GM12878 (cell line): ENCODE data around the gene NAALAD2.

Experiments used
- BCL11A ChIP-seq: IDR thresholded peaks from 2 replicates; pipeline ENCODE4 v1.6.1; 2011; ENCODE audit warnings: low read depth, low read length
- CHD2 ChIP-seq: IDR thresholded peaks from 2 replicates; pipeline ENCODE4 v1.6.1; 2011; ENCODE audit warnings: low read depth, low read length, improper control_type of control experiment, borderline replicate concordance
- EGR1 ChIP-seq, 2 experiments: IDR thresholded peaks; 1 replicate in 1 of 2; 2 replicates in 1 of 2; pipeline ENCODE4 v1.6.1; 2011 to 2012; ENCODE audit warnings: low read depth in 2 of 2, low read length in 2 of 2, borderline replicate concordance in 1 of 2, mild to moderate bottlenecking in 1 of 2, moderate library complexity in 1 of 2
- LARP7 ChIP-seq: fragments of 450-650 bp; IDR thresholded peaks from 2 replicates; pipeline ENCODE4 v1.6.1; 2017; ENCODE audit warnings: mild to moderate bottlenecking
- NR2C2 ChIP-seq: IDR thresholded peaks from 2 replicates; pipeline ENCODE4 v1.6.1; 2011; ENCODE audit warnings: borderline replicate concordance, low read depth; ENCODE audit not compliant: control insufficient read depth, insufficient read length
- SREBF2 ChIP-seq: IDR thresholded peaks from 2 replicates; pipeline ENCODE4 v1.6.1; 2012; ENCODE audit warnings: mild to moderate bottlenecking, low read length
- ZNF274 ChIP-seq: IDR thresholded peaks from one replicate; pipeline ENCODE4 v1.8.0; 2011; ENCODE audit not compliant: insufficient read length, insufficient read depth
- TF ChIP-seq, protein P1 (sequence below): IDR thresholded peaks from 2 replicates; pipeline ENCODE4 v1.6.1; 2011; ENCODE audit warnings: borderline replicate concordance, low read depth, mild to moderate bottlenecking, moderate library complexity, low read length; ENCODE audit not compliant: insufficient read depth, poor library complexity, severe bottlenecking

DNA sequence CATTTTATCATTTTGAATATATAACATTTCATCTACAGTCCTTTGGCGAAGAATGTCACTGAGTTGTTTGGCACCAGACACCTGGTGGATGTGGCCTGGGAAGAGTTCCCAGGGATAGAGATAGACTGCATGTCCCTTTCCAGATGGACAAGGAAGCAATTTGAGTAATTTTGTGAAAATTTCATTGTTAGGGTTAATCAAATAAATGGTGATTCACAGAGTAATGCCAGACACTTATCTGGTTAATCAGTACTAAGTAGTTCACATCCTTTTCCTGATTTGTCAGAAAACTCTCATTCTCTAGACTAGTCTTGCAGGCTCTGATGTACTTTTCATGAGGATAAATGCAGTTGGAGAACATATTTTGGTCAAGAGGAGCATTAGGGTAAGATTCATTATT, 41.6 kb downstream of the NAALAD2 start:
- TF ChIP-seq ZNF274: no peak
- TF ChIP-seq, protein P1, sequence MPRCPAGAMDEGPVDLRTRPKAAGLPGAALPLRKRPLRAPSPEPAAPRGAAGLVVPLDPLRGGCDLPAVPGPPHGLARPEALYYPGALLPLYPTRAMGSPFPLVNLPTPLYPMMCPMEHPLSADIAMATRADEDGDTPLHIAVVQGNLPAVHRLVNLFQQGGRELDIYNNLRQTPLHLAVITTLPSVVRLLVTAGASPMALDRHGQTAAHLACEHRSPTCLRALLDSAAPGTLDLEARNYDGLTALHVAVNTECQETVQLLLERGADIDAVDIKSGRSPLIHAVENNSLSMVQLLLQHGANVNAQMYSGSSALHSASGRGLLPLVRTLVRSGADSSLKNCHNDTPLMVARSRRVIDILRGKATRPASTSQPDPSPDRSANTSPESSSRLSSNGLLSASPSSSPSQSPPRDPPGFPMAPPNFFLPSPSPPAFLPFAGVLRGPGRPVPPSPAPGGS: no peak
- TF ChIP-seq LARP7: no peak
- no peak for TF ChIP-seq NR2C2
- TF ChIP-seq CHD2: no peak
- TF ChIP-seq EGR1 (IDR thresholded peaks at IDR 0.05; ENCODE audit: borderline replicate concordance in 1 of 2, low read depth in 2 of 2, low read length in 2 of 2): no peak
- TF ChIP-seq BCL11A: no peak
- no peak for TF ChIP-seq SREBF2
